GM12874 (cell line): ENCODE results near the gene SDC4.
A peak's percentile ranks its signal among the peaks of the same experiment; 100 is the strongest.

Experiments used
- TF ChIP-seq, protein P1 (sequence below): IDR thresholded peaks from 2 replicates; pipeline ENCODE4 v1.5.1; 2011; ENCODE audit warnings: low read depth, mild to moderate bottlenecking, control low read depth, low read length, moderate library complexity; ENCODE audit not compliant: insufficient read depth

Gene SDC4

DNA sequence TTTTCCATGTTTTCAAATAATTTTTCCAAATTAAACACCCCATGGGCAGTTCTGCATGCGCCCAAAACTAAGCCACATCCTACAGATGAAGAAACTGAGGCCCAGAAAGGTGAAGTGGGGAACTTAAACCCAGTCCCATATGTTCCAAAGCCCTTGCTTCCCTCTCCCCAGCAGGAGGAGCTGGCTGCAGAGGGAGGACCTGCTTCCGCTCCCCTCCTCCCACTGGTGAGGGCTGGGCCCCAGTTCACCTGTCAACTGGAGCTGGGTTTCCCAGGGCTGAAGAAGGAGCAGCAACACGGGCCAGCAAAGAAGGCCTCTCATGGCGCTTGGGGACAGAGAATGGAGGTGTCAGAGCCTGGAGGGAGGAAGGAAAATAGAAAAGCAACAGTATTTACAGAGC lies 43.0 kb downstream of the SDC4 start:
- TF ChIP-seq, protein P1, sequence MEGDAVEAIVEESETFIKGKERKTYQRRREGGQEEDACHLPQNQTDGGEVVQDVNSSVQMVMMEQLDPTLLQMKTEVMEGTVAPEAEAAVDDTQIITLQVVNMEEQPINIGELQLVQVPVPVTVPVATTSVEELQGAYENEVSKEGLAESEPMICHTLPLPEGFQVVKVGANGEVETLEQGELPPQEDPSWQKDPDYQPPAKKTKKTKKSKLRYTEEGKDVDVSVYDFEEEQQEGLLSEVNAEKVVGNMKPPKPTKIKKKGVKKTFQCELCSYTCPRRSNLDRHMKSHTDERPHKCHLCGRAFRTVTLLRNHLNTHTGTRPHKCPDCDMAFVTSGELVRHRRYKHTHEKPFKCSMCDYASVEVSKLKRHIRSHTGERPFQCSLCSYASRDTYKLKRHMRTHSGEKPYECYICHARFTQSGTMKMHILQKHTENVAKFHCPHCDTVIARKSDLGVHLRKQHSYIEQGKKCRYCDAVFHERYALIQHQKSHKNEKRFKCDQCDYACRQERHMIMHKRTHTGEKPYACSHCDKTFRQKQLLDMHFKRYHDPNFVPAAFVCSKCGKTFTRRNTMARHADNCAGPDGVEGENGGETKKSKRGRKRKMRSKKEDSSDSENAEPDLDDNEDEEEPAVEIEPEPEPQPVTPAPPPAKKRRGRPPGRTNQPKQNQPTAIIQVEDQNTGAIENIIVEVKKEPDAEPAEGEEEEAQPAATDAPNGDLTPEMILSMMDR, result no peak

DNA sequence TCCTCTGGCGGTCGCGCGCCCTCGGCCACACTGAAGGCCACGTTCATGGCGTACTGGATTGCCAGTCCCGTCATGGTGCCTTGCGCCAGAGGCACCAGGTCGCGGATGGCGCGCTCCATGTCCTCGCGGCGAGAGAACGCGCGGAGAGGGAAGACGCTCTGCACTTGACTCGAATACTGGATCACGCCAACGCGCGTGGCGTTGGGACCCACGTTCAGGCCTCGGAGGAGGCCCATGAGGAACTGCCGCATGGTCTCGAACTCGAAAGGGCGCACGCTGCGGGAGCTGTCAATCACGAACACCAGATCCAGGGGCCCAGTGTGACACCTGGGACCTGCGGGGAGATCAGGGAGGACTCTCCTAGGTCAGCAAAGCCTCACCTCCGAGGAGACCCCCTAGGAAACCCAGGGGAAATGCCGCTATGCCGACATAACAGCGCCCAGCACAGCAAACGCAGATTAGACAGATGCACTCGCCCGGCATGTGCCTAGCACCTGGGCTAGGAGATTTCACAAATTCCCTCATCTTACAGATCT lies 43.7 kb downstream of the SDC4 start:
- TF ChIP-seq, protein P1, result no peak

DNA sequence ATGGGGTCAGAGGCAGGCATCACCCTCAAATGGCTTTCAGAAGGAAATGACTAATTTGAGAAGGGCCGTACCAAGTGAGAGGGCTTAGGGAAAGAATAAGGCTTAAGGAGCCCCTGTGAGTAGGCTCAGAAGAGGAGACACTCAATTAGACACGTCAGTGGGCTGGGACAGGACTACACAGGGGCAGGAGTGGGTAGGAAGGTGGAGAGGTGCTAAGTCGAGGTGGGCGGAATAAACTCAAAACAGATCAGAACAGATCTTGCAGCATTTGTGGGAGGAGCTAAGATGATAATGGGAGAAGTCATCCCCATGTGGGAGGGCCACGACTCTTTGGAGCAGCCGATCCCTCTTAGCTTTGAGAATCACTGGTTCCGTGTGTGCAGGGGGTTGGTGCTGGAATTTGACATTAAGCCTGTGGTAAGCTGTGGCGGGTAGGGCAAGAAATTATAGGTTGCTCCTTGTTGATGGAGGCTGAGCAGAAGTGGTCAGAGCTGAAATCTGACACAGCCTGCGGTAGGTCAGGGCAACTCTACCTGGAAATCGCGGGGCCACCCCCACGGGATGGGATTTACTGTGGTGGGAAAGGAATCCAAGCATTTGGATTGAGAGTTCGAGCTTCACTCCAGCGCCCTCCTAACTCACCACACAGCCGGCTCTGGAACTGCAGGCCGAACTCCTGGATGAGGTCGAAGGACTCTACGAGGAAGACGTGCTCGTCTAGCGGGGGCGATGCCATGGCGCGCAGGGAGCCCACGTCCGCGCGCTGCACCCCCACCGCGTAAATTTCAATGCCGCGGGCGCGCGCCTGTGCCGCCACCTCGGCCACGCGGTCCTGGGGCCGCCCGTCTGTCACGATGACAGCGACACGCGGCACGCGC lies 44.4 kb downstream of the SDC4 start:
- TF ChIP-seq, protein P1, result no peak

DNA sequence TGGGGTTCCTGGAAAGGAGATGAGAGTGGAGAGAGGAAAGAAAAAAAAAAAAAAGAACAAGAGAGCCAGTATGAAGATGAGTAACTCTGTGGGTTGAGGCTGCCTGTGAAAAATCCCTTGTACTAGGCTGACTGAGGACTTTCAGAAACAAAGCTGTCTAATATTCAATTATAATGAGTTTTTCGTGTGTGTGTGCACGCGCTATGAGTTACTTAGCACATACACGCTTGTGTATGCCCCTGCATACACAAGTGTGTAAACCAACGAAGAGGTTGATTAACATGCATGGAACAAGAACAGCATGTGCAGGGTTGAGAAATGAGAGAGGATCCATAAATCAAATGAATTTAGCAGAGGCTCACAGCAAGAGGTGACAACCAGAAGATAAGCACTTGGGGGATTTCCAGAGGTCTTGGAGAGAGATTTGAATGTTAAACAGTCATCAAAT lies 46.4 kb downstream of the SDC4 start:
- TF ChIP-seq, protein P1, result no peak

DNA sequence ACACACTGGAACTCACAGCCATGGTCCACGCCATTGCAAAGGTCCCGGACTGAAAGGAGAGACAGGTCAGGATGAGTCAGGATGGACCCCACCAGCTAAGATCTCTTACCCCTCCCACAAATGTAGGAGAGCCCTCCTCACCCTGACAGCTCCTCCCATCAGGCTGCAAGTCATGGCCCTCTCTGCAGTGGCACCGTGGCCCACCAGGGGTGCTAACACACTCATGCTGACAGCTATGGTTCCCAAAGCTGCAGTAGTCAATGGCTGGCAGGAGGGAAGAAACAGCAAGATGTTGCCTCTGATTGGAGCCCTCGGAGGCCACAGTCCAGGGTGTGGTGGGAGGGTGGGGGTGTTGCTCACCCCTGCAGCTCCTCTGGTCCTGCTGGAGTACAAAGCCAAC lies 47.3 kb downstream of the SDC4 start:
- TF ChIP-seq, protein P1, result peak; percentile 73

DNA sequence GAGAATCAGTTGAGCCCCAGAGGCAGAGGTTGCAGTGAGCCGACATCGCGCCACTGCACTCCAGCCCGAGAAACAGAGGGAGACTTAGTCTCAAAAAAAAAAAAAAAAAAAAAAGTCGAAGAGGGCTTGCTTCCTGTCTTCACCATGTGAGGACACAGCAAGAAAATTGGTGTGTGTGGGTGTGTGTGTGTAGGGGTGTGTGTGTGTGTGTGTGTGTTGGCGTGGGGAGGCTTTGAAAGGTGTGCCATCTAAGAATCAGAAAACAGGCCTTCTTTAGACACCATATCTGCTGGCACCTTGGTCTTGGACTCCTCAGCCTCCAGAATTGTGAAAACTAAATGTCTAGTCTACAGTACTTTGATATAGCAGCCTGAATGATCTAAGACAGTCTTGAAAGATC lies 48.4 kb downstream of the SDC4 start:
- TF ChIP-seq, protein P1, result no peak

DNA sequence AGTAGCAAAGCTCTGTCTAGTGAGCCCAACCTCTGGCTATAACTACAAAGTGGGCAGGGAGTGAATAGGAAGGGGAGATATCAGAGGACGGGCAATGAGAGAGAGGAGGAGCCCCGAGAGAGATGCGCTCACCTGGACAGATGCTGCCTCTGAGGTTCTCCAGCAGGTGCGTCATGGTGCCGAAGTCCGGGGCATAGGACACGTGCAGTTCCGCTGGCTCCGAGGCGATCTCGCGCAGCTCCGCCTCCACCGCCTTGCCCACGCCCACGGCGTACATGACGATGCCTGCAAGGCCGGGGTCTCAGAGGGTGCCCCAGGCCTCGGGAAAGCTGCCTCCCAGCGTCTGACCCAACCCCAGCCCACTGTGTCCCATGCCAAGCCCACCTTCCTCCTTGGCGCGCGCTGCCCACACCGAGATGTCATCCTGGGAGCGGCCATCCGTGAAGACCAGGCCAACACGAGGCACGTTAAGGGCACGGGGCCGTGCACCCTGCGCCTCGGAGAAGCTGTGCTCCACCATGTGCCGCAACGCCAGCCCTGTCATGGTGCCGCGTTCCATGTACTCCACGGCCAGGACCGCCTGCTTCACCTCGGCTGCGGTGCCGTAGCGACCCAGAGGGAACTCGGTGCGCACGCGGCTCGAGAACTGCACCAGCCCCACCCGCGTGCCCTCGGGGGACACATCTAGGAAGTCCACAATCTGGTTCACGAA lies 50.3 kb downstream of the SDC4 start:
- TF ChIP-seq, protein P1, result no peak
